Vagina (tissue), 2 donors: ENCODE results near the gene AVPR1B.

Experiments
- CTCF ChIP-seq, 3 experiments: fragments of 450-650 bp in 2 of 3; fragments of 200-600 bp in 1 of 3; sonication (generic) in 1 of 3; IDR thresholded peaks; one replicate each; pipeline ENCODE4 v1.5.1; 2017 to 2019; ENCODE audit warnings: antibody characterized with exemption in 3 of 3, mild to moderate bottlenecking in 2 of 3, moderate library complexity in 2 of 3
- POLR2AphosphoS5 ChIP-seq, 2 donors: sonication (generic); formaldehyde crosslinking; IDR thresholded peaks; one replicate each; pipeline ENCODE4 v1.9.0; 2017; ENCODE audit warnings: antibody characterized with exemption in 2 of 2, mild to moderate bottlenecking in 2 of 2, low read depth in 1 of 2; ENCODE audit not compliant: insufficient read depth in 1 of 2

GRCh38 chr1:206111271-206111927, 5.8 kb downstream of the AVPR1B start:
- TF ChIP-seq CTCF (IDR thresholded peaks at IDR 0.05): no peak
- TF ChIP-seq POLR2AphosphoS5 (IDR thresholded peaks at IDR 0.05; ENCODE audit: insufficient read depth in 1 of 2, low read depth in 1 of 2): no peak
